Kidney (tissue), 14 donors: ENCODE data around the gene BBOX1. TPM values are rescaled to one million over a fixed set of nuclear protein-coding genes. Genes with fewer than 3 reads are reported as not detected.
"Not testable (repeated sequence)": the region's sequence is repeated elsewhere in the genome, so short reads cannot be mapped to it uniquely, and the experiment has no call there.

ENCODE experiments used
- DNase-seq, 5 donors: peaks; one replicate each; pipeline ENCODE4 v3.0.0-alpha.2; 2013 to 2020
- FAIRE-seq: peaks from 2 replicates; lab custom pipeline; 2012; peaks lifted over from hg19 to GRCh38; lab: Jason Lieb, UNC
- H3K27ac ChIP-seq, 2 donors: one replicate each; pipeline ENCODE4 v1.7.0; 2013; ENCODE audit warnings: low read depth in 2 of 2, low read length in 2 of 2, inconsistent platforms in 1 of 2
- H3K27me3 ChIP-seq: one replicate; pipeline ENCODE4 v1.7.1; 2013; ENCODE audit warnings: low read length, inconsistent platforms; ENCODE audit not compliant: control insufficient read depth, insufficient read depth
- H3K36me3 ChIP-seq, 3 donors: one replicate each; pipeline versions ENCODE4 v1.7.0 to v1.7.1; 2013; ENCODE audit warnings: low read length in 3 of 3, control low read depth in 1 of 3, inconsistent platforms in 1 of 3; ENCODE audit not compliant: insufficient read depth in 3 of 3, control insufficient read depth in 2 of 3
- H3K4me1 ChIP-seq, 3 donors: one replicate each; pipeline versions ENCODE4 v1.7.0 to v1.7.1; 2013; ENCODE audit warnings: low read length in 3 of 3, inconsistent platforms in 1 of 3, low read depth in 1 of 3; ENCODE audit not compliant: control insufficient read depth in 2 of 3, insufficient read depth in 2 of 3
- H3K4me3 ChIP-seq, 3 donors: one replicate each; pipeline versions ENCODE4 v1.7.0 to v1.8.1; 2013; ENCODE audit warnings: low read length in 3 of 3, control low read depth in 1 of 3, inconsistent platforms in 1 of 3
- H3K9ac ChIP-seq, 3 donors: one replicate each; pipeline versions ENCODE4 v1.7.0 to v1.7.1; 2013; ENCODE audit warnings: low read length in 3 of 3, control low read depth in 1 of 3, inconsistent platforms in 1 of 3
- H3K9me3 ChIP-seq, 3 donors: one replicate each; pipeline versions ENCODE4 v1.7.0 to v1.7.1; 2013; ENCODE audit warnings: low read length in 3 of 3, control low read depth in 1 of 3, inconsistent platforms in 1 of 3; ENCODE audit not compliant: control insufficient read depth in 2 of 3, insufficient read depth in 1 of 3
- intact Hi-C: fragments of 100-400 bp; cut with DNase I; formaldehyde crosslinking; loops from one replicate; pipeline ENCODE4 v1.11.1; 2022
- polyA plus RNA-seq: library from polyadenylated mRNA; stranded (reverse); fragments of 350-450 nt; fragmentation: Illumina TruSeq; extraction: RNeasy Lipid Tissue Mini Kit (QIAGEN cat#74804); gene quantifications from one replicate; pipeline ENCODE4 v1.2.3, GENCODE V29; 2014; ENCODE audit warnings: low read depth, low replicate concordance; ENCODE audit not compliant: insufficient read depth
- total RNA-seq: library from RNA; stranded (reverse); fragmentation: NEBNext Ultra II Directional; extraction: Animal tissue kit (Norgen Biotek cat#: 25700); gene quantifications from one replicate; pipeline ENCODE4 v1.2.1, GENCODE V29; 2021
- TF ChIP-seq, protein P1 (sequence below): IDR thresholded peaks from 3 replicates; pipeline ENCODE4 v1.5.1; 2012; ENCODE audit warnings: mild to moderate bottlenecking, moderate library complexity, borderline replicate concordance; ENCODE audit not compliant: insufficient read depth; ENCODE audit errors: extremely low read depth
- donor health status: control.
- donor health status: control.
- donor health status: control.
- donor health status: control.
- donor health status: control.
- donor health status: DM: yes; HTN: yes; CAD: no.
- donor health status: Normal renal cell carcinoma (clear cell type).

Gene BBOX1
- total and polyA plus RNA-seq, 2 donors from 2014 or later = 159 to 414 TPM

DNA sequence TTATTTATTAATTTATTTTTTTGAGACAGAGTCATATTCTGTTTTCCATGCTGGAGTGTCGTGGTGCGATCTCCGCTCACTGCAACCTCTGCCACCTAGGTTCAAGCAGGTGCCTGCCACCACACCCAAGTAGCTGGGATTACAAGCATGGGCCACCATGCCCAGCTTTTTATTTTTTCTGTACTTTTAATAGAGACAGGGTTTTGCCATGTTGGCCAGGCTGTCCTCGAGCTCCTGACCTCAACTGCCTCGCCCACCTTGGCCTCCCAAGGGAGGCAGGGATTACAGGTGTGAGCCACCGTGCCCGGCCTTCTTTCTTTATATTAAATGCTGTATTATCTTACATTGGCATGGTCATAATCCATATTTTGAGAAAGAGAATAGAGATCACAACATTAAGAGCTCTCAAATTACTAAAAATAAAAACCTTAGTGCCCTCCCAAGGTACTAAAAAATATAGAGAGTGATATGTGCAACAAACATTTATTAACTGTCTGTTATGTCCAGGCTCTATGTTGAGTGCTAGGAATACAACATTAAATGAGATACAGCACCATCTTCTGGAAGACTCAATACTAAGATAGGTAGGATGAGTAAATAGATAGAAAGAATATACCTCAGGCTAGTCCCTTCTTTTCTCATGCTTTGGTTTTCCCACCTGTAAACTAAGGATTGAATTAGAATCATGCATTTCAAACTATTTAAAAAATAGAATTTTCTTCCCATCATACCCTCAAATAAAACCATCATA lies 84.1 kb downstream of the BBOX1 start:
- peaks cover 0 to 2% (median 0%) of the 10 kb centered on the region in 3 donors for H3K4me1 ChIP-seq
- intact Hi-C loops = no loop called here
- no peak for FAIRE-seq
- no peak overlapping the region for H3K27ac ChIP-seq
- no peak for DNase-seq
- TF ChIP-seq, protein P1, sequence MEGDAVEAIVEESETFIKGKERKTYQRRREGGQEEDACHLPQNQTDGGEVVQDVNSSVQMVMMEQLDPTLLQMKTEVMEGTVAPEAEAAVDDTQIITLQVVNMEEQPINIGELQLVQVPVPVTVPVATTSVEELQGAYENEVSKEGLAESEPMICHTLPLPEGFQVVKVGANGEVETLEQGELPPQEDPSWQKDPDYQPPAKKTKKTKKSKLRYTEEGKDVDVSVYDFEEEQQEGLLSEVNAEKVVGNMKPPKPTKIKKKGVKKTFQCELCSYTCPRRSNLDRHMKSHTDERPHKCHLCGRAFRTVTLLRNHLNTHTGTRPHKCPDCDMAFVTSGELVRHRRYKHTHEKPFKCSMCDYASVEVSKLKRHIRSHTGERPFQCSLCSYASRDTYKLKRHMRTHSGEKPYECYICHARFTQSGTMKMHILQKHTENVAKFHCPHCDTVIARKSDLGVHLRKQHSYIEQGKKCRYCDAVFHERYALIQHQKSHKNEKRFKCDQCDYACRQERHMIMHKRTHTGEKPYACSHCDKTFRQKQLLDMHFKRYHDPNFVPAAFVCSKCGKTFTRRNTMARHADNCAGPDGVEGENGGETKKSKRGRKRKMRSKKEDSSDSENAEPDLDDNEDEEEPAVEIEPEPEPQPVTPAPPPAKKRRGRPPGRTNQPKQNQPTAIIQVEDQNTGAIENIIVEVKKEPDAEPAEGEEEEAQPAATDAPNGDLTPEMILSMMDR = peak; percentile 2
- no peak overlapping the region for H3K9ac ChIP-seq
- H3K27me3 ChIP-seq = no peaks in the 10 kb centered on the region
- H3K4me3 ChIP-seq = no peak overlapping the region
- H3K36me3 ChIP-seq = peaks cover 0 to 4% (median 0%) of the 10 kb centered on the region in 3 donors
- H3K9me3 ChIP-seq = no peaks in the 10 kb centered on the region

DNA sequence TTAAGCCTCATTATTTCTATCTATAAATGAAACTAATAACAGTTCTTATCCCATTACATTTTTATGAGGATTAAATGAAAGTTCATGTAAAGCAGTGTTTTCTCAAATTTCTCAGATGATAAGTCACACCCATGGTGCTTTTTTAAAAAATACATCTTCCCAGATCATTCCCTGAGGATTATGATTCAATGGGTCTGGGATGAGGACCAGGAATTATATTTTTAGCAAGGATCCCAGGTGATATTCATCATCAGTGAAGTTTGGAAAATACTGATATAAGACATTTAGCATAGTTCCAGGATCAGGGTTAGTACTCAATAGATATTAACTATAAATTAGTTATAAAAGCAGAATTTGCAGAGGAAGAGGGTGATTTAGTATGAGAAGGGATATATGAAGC lies 89.1 kb downstream of the BBOX1 start:
- TF ChIP-seq, protein P1 = no peak
- H3K27ac ChIP-seq = no peak overlapping the region
- H3K4me3 ChIP-seq = no peak overlapping the region
- no peak for DNase-seq
- no peaks in the 10 kb centered on the region for H3K9me3 ChIP-seq
- no peak overlapping the region for H3K9ac ChIP-seq
- H3K4me1 ChIP-seq = no peaks in the 10 kb centered on the region
- H3K27me3 ChIP-seq = no peaks in the 10 kb centered on the region
- peaks cover 0 to 4% (median 0%) of the 10 kb centered on the region in 3 donors for H3K36me3 ChIP-seq
- intact Hi-C loops = no loop called here
- no peak for FAIRE-seq

DNA sequence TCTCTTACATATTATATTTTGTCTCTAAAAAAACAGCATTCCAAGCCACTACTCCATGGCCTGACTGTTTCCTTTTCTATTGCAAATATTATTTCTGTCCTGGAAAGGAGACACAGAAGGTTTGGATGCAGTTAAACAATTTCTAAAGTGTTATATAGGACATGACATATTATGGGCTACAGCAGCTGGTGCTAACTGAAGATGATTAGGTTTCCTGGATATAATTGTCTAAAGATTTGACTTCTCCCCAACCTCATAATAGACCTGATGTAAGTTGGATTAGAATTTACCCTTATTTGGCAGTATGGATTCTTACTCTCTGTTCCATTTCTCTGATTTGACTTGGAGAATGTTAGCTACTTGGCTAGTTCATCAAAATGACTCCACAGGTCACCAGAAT lies 90.2 kb downstream of the BBOX1 start:
- Histone ChIP-seq H3K36me3 (peaks cover 0 to 2% (median 0%) of the 10 kb centered on the region in 3 donors), H3K4me1 (no peaks in the 10 kb centered on the region), H3K4me3 (no peak overlapping the region), H3K9ac (no peak overlapping the region), H3K27ac (no peak overlapping the region), H3K9me3 (no peaks in the 10 kb centered on the region), H3K27me3 (no peaks in the 10 kb centered on the region)
- intact Hi-C loops = no loop called here
- TF ChIP-seq, protein P1 = no peak
- DNase-seq (no peak), FAIRE-seq (no peak)

DNA sequence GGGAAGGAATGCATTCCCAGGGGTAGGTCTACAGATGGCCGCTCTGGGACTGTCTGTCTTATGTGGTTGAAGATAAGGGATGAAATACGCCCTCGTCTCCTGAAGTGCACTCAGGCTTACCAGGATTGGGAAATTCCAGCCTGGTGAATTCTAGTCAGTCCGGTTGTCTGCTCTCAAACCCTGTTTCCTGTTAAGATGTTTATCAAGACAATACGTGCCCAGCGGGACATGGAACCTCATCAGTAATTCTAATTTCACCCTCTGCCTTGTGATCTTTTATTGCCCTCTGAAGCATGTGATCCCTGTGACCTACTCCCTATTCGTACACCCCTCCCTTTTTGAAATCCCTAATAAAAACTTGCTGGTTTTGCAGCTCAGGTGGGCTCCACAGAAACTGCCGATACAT lies 95.3 kb downstream of the BBOX1 start:
- H3K4me1 ChIP-seq, H3K9me3 ChIP-seq, H3K9ac ChIP-seq, H3K27ac ChIP-seq, intact Hi-C loops, H3K27me3 ChIP-seq, FAIRE-seq, H3K4me3 ChIP-seq, H3K36me3 ChIP-seq, DNase-seq: not testable (repeated sequence)
